AG04450 (cell line): Measurements from ENCODE around the gene CBX6. TPM values are rescaled to one million over a fixed set of nuclear protein-coding genes. Genes with fewer than 3 reads are reported as not detected.
A peak's percentile ranks its signal among the peaks of the same experiment; 100 is the strongest.

Source experiments
- CTCF ChIA-PET: fragments of 300-600, 350-600 bp; formaldehyde crosslinking; extraction: SDS; loops from one replicate; lab custom pipeline; 2022; ENCODE audit warnings: antibody characterized with exemption, inconsistent platforms; lab: Charles Lee
- POLR2A ChIA-PET: fragments of 350-600 bp; formaldehyde crosslinking; extraction: SDS; loops from one replicate; lab custom pipeline; 2021; ENCODE audit warnings: antibody characterized with exemption, inconsistent platforms; lab: Yijun Ruan, JAX
- DNase-seq: peaks from one replicate; pipeline ENCODE4 v3.0.0-alpha.2; 2011; ENCODE audit warnings: low read depth, low spot score
- H3K27ac ChIP-seq: one replicate; pipeline ENCODE4 v1.5.1; 2012; ENCODE audit warnings: low read depth, low read length, control low read depth
- H3K27me3 ChIP-seq: one replicate; pipeline ENCODE4 v1.6.0; 2012; ENCODE audit warnings: low read length; ENCODE audit not compliant: control insufficient read depth, insufficient read depth
- H3K4me3 ChIP-seq: 2 replicates; pipeline ENCODE4 v1.5.1; 2011; ENCODE audit warnings: mild to moderate bottlenecking, low read depth, low read length, control low read depth
- H3K9me3 ChIP-seq: 2 replicates; pipeline ENCODE4 v1.5.1; 2012; ENCODE audit warnings: low read length; ENCODE audit not compliant: control insufficient read depth, insufficient read depth
- polyA plus RNA-seq: library from polyadenylated mRNA; depleted of rRNA; stranded (reverse); fragments of >200 nt; gene quantifications from 2 replicates; pipeline ENCODE4 v1.2.3, GENCODE V29; 2011
- TF ChIP-seq, protein P1 (sequence below): IDR thresholded peaks from 2 replicates; pipeline ENCODE4 v1.5.1; 2011; ENCODE audit warnings: low read depth, low read length, control low read depth, inconsistent platforms

The CBX6 gene
- polyA plus RNA-seq, 1 experiment = 14.7 TPM

DNA sequence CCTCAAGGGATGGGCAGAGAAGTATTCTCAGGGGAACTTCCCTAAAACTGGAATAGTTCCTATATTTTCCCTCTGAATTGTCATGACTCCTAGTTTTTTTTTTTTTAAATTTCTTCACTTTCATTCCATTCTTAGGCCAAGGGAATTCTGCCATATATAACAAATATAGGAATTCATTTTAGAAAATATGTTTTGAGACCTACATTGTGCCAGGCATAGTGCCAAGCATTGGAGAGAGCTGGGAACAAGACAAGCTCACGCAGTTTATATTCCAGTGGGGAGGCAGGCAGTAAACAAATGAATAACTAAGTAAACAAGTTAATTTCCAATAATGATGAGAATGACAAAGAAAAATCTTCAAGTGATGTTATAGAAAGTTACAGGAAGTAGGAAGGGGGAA is 25.6 kb downstream of the CBX6 start:
- peaks cover 30% of the 10 kb centered on the region for H3K27me3 ChIP-seq
- TF ChIP-seq, protein P1, sequence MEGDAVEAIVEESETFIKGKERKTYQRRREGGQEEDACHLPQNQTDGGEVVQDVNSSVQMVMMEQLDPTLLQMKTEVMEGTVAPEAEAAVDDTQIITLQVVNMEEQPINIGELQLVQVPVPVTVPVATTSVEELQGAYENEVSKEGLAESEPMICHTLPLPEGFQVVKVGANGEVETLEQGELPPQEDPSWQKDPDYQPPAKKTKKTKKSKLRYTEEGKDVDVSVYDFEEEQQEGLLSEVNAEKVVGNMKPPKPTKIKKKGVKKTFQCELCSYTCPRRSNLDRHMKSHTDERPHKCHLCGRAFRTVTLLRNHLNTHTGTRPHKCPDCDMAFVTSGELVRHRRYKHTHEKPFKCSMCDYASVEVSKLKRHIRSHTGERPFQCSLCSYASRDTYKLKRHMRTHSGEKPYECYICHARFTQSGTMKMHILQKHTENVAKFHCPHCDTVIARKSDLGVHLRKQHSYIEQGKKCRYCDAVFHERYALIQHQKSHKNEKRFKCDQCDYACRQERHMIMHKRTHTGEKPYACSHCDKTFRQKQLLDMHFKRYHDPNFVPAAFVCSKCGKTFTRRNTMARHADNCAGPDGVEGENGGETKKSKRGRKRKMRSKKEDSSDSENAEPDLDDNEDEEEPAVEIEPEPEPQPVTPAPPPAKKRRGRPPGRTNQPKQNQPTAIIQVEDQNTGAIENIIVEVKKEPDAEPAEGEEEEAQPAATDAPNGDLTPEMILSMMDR = no peak
- no peaks in the 10 kb centered on the region for H3K9me3 ChIP-seq
- CTCF ChIA-PET = interaction anchor here (0.6 to 1.3 kb wide), 3 partner anchors 23 to 81 kb away, joined by 3 to 4 read pairs (median 4); no protein-coding TSS in a partner anchor
- no peak for DNase-seq
- H3K27ac ChIP-seq = no peak overlapping the region
- POLR2A ChIA-PET = no interaction called here
- no peak overlapping the region for H3K4me3 ChIP-seq

DNA sequence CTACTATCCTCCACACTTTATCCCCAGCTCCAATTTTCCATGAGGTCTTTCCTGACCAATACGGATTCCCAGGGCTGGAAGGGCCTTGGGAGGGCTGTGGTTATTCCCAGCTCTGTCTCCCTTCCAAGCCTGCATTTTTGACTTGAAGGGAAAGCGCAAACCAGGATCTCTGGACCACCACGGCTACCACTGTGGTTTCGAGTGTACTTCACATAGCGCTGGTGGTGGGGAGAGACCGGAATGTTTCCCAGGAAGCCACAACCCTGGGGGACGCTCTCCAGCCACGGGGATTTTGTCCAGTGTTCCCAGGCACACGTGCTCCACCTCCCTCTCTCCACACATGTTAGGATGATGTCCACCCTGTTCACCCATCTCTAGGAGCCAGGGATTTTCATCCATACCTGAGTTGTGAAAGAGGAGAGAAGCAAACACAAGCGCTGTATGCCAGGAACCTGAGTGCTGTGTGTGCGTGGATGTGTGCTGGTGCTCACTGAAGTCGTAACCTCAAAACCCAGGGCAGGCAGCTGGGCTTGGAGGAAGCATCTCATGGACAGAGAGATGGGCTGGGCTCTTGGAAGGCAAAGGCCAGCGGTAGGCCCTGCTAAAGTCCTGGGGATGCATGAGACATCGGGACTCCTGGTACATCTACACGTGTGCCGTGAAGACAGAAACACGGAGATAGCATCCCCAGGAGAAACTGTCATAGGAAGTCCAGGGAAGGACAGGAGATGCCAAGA is 26.8 kb downstream of the CBX6 start:
- H3K27me3 ChIP-seq = peaks cover 39% of the 10 kb centered on the region
- DNase-seq = no peak
- CTCF ChIA-PET = interaction anchor here (3.9 kb wide), 1 partner anchor 76 kb away, joined by 38 read pairs; no protein-coding TSS in a partner anchor

DNA sequence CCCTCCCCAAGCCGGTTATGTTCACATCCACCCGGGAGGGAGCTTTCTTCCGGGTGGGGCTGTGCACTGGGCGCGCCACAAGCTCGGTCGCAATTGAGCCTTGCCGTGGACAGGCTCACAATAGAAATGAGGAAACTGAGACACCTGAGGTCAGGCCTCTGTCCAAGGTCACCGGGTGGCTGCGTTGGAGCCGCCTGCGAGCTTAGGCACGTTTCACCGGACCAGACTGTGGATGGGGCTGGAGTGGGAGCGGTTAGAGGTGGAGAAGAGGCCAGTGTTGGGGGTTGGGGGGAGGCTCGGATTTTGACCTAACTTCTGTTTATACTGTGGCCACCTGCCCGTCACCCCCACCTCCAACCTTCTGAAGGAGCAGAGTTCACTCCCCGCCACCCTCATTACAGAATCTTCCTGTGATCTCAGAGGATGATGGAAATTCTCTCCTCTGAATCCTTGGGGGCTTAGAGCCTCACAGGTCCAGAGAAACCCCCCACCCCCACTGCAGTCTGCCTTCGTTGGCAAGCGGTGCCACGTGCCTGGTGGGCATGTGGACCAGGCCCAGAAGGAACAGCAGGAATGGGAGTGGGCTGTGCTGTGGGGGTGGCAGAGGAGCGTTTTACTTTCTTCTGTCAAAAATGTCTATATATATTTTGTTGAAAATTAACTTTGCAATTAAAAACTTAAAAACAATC is 27.6 kb downstream of the CBX6 start:
- ChIA-PET CTCF (interaction anchor here (3.9 kb wide), 1 partner anchor 75 kb away, joined by 38 read pairs; no protein-coding TSS in a partner anchor), POLR2A (no interaction called here)
- Histone ChIP-seq H3K4me3 (peak overlapping the region; percentile 29; the same call in 1 of the 2 replicates), H3K27ac (no peak overlapping the region), H3K27me3 (peaks cover 37% of the 10 kb centered on the region), H3K9me3 (no peaks in the 10 kb centered on the region)
- TF ChIP-seq, protein P1 = no peak
- DNase-seq = no peak

More for the DNA sequence above, 26.8 kb downstream of the CBX6 start:
- H3K4me3 ChIP-seq = no peak overlapping the region
- POLR2A ChIA-PET = no interaction called here
- no peaks in the 10 kb centered on the region for H3K9me3 ChIP-seq
- no peak overlapping the region for H3K27ac ChIP-seq
- TF ChIP-seq, protein P1 = no peak

DNA sequence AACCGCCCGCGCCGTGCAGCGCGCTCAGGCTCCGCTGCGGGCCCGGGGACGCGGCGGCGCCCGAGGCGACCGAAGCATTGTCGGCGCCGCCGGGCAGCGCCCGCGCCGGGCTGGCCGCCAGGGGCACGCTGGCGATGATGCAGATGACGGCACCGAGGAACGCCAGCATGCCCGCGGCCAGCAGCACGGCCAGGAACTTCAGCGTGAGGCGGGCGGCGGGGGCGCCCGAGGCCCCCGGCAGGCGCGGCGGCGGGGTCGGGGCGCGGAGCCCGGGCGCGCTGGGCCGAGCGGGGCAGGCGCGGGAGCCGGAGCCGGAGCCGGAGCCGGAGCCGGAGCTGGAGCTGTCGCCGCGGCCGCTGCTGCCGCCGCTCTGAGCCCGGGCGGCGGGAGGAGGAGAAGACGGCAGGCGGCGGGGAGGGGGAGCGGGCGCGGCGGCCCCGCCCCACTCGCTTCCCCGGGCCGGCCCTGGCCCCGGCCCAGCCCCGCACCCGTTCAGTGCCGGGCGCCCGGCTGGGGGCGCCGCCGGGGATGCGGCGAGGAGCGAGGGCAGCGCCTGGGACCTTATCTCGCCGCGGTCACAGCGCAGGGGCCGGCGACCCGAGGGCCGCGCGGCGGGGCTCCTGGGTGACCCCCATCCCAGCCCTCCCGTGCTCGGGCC is 28.2 kb downstream of the CBX6 start, which contains the start of gene NPTXR:
TSS of gene NPTXR (minus strand) at position 372 of the 658 bp plus-strand sequence.
- peak within 1 kb of the TSS; percentile 43 for H3K4me3 ChIP-seq
- TF ChIP-seq, protein P1 = no peak; the same call in 1 of the 2 replicates
- no peaks in the 10 kb centered on the region for H3K9me3 ChIP-seq
- H3K27ac ChIP-seq = no peak within 1 kb of the TSS
- no peak for DNase-seq
- ChIA-PET POLR2A (interaction anchor here (1.0 kb wide), 1 partner anchor 8 kb away, joined by 4 read pairs; no protein-coding TSS in a partner anchor), CTCF (interaction anchor here (0.8 to 3.9 kb wide), 2 partner anchors 75 to 78 kb away, joined by 3 to 38 read pairs; no protein-coding TSS in a partner anchor)
- H3K27me3 ChIP-seq = peaks cover 34% of the 10 kb centered on the region
